ENCODE measurements around the gene CRABP1. TPM values are rescaled to one million over a fixed set of nuclear protein-coding genes. Genes with fewer than 3 reads are reported as not detected.
A peak's percentile ranks its signal among the peaks of the same experiment; 100 is the strongest.

Gene CRABP1
- total RNA-seq, 1 experiment from 2014 or later = 0.47 TPM

GRCh38 chr15:78360958-78361718, 21.0 kb downstream of the CRABP1 start:
- H4K20me1 ChIP-seq (ENCODE audit: insufficient read depth) = no peaks in the 10 kb centered on the region
- no peaks in the 10 kb centered on the region for H3K9me3 ChIP-seq (ENCODE audit: control insufficient read depth in 1 of 2, insufficient read depth in 1 of 2, low read depth in 1 of 2, low read length in 2 of 2)
- BruUV-seq (replicated peaks) = no TSS peak
- TF ChIP-seq POLR2AphosphoS5 (IDR thresholded peaks at IDR 0.05; ENCODE audit: low read depth, low read length) (no peak), CTCF (IDR thresholded peaks at IDR 0.05 in 2 of 3, conservative IDR thresholded peaks at IDR 0.05 in 1 of 3; ENCODE audit: borderline replicate concordance in 1 of 3, insufficient read depth in 1 of 3, low read depth in 2 of 3, low read length in 2 of 3) (no peak), CEBPB (IDR thresholded peaks at IDR 0.05; ENCODE audit: low read depth) (no peak), ELF1 (IDR thresholded peaks at IDR 0.05; ENCODE audit: borderline replicate concordance, low read depth) (no peak)
- H3K27me3 ChIP-seq (ENCODE audit: insufficient read depth, low read length) = no peaks in the 10 kb centered on the region
- DNase-seq (ENCODE audit: low read depth, low spot score) (no peak), ATAC-seq (peak; percentile 77)
- no peaks in the 10 kb centered on the region for H3K4me1 ChIP-seq (ENCODE audit: control insufficient read depth in 1 of 2, insufficient read depth in 2 of 2, low read length in 2 of 2)
- no peaks in the 10 kb centered on the region for H3K9me2 ChIP-seq (ENCODE audit: insufficient read depth)
- no peak overlapping the region for H3K4me2 ChIP-seq (ENCODE audit: low read length)
- no peak overlapping the region for H3K4me3 ChIP-seq (replicated peaks in 1 of 2; ENCODE audit: low read depth in 1 of 2, low read length in 2 of 2)
- RAD21 ChIA-PET (ENCODE audit: low non-redundant PET in 1 of 2, low total read pairs in 2 of 2, uncharacterized antibody in 2 of 2, unreplicated experiment in 2 of 2) = no interaction called here
- no peak overlapping the region for H3K27ac ChIP-seq (ENCODE audit: low read depth, low read length)
- CTCF ChIA-PET = no interaction called here
- no peak overlapping the region for H2AFZ ChIP-seq (ENCODE audit: low read depth, low read length, poor library complexity, severe bottlenecking)
- intact Hi-C loops (cut with micrococcal nuclease) = no loop called here
- H3K36me3 ChIP-seq (ENCODE audit: control insufficient read depth in 1 of 2, insufficient read depth in 2 of 2, low read length in 2 of 2) = no peaks in the 10 kb centered on the region
- POLR2A ChIA-PET = no interaction called here
- no peaks in the 10 kb centered on the region for H3K79me2 ChIP-seq (ENCODE audit: insufficient read depth, low read length)
- H3K9ac ChIP-seq (ENCODE audit: low read length) = no peak overlapping the region

GRCh38 chr15:78361771-78362506, 21.8 kb downstream of the CRABP1 start:
- POLR2A ChIA-PET = no interaction called here
- Histone ChIP-seq H3K4me2 (ENCODE audit: low read length) (no peak overlapping the region), H4K20me1 (ENCODE audit: insufficient read depth) (no peaks in the 10 kb centered on the region), H3K9ac (ENCODE audit: low read length) (no peak overlapping the region), H3K4me3 (replicated peaks in 1 of 2; ENCODE audit: low read depth in 1 of 2, low read length in 2 of 2) (no peak overlapping the region), H3K9me2 (ENCODE audit: insufficient read depth) (no peaks in the 10 kb centered on the region), H3K27me3 (ENCODE audit: insufficient read depth, low read length) (no peaks in the 10 kb centered on the region), H3K36me3 (ENCODE audit: control insufficient read depth in 1 of 2, insufficient read depth in 2 of 2, low read length in 2 of 2) (no peaks in the 10 kb centered on the region), H3K27ac (ENCODE audit: low read depth, low read length) (no peak overlapping the region), H3K4me1 (ENCODE audit: control insufficient read depth in 1 of 2, insufficient read depth in 2 of 2, low read length in 2 of 2) (no peaks in the 10 kb centered on the region), H3K79me2 (ENCODE audit: insufficient read depth, low read length) (no peaks in the 10 kb centered on the region), H3K9me3 (ENCODE audit: control insufficient read depth in 1 of 2, insufficient read depth in 1 of 2, low read depth in 1 of 2, low read length in 2 of 2) (no peaks in the 10 kb centered on the region), H2AFZ (ENCODE audit: low read depth, low read length, poor library complexity, severe bottlenecking) (no peak overlapping the region)
- ATAC-seq (no peak), DNase-seq (ENCODE audit: low read depth, low spot score) (no peak)
- RAD21 ChIA-PET (ENCODE audit: low non-redundant PET in 1 of 2, low total read pairs in 2 of 2, uncharacterized antibody in 2 of 2, unreplicated experiment in 2 of 2) = no interaction called here
- intact Hi-C loops (cut with micrococcal nuclease) = no loop called here
- BruUV-seq (replicated peaks) = no TSS peak
- TF ChIP-seq EZH2 (IDR thresholded peaks at IDR 0.05) (no peak), EZH2phosphoT487 (IDR thresholded peaks at IDR 0.05; ENCODE audit: borderline replicate concordance) (no peak), SP1 (IDR thresholded peaks at IDR 0.05; ENCODE audit: low read depth) (no peak), JUND (IDR thresholded peaks at IDR 0.05) (no peak)
- CTCF ChIA-PET = no interaction called here

Measured in HCT116 (cell line).